Heart left ventricle (tissue), 16 donors: ENCODE results near the gene STYX. TPM values are rescaled to one million over a fixed set of nuclear protein-coding genes. Genes with fewer than 3 reads are reported as not detected.

ENCODE experiments used
- ATAC-seq, 4 donors: fragments of 200-7000 bp; cut with Tn5 transposase; one replicate each; pipeline ENCODE4 v1.9.1; 2020 to 2022; ENCODE audit warnings: moderate library complexity in 4 of 4, mild to moderate bottlenecking in 3 of 4, moderate number of reproducible peaks in 1 of 4
- DNase-seq, 5 donors: peaks; one replicate each; pipeline ENCODE4 v3.0.0-alpha.2; 2020
- H3K27ac ChIP-seq, 12 donors: fragments of 200-600 bp; sonication (generic) in 4 of 12; one replicate each; pipeline versions ENCODE4 v1.5.0 to v1.8.0; 2016 to 2022; ENCODE audit warnings: mild to moderate bottlenecking in 2 of 12
- H3K27me3 ChIP-seq, 9 donors: fragments of 200-600 bp; sonication (generic) in 2 of 9; one replicate each; pipeline versions ENCODE4 v1.5.1 to v1.8.0; 2016 to 2022; ENCODE audit warnings: mild to moderate bottlenecking in 3 of 9
- H3K36me3 ChIP-seq, 9 donors: fragments of 200-600 bp; sonication (generic) in 2 of 9; one replicate each; pipeline versions ENCODE4 v1.5.0 to v1.8.0; 2018 to 2022; ENCODE audit warnings: mild to moderate bottlenecking in 2 of 9
- H3K4me1 ChIP-seq, 12 donors: fragments of 200-600 bp; sonication (generic) in 4 of 12; one replicate each; pipeline versions ENCODE4 v1.5.0 to v1.8.0; 2016 to 2022; ENCODE audit warnings: mild to moderate bottlenecking in 3 of 12
- H3K4me3 ChIP-seq, 12 donors: fragments of 200-600 bp; sonication (generic) in 4 of 12; one replicate each; pipeline versions ENCODE4 v1.5.0 to v1.8.0; 2017 to 2022; ENCODE audit warnings: mild to moderate bottlenecking in 9 of 12, moderate library complexity in 4 of 12
- H3K9me3 ChIP-seq, 12 donors: fragments of 200-600 bp; sonication (generic) in 4 of 12; one replicate each; pipeline versions ENCODE4 v1.5.0 to v1.8.0; 2016 to 2022; ENCODE audit warnings: mild to moderate bottlenecking in 1 of 12
- POLR2A ChIP-seq, 2 donors: fragments of 450-650 bp; IDR thresholded peaks; one replicate each; pipeline ENCODE4 v1.6.1; 2017; ENCODE audit warnings: antibody characterized with exemption in 2 of 2, mild to moderate bottlenecking in 2 of 2, moderate library complexity in 2 of 2
- WGBS, 4 donors: extraction: QIAGEN DNeasy Blood & Tissue Kit in 2 of 4; methylation state at CpG; one replicate each; pipeline versions ENCODE4 v1.1.5 to v1.1.7; 2013 to 2018; 5-methylcytosine and 5-hydroxymethylcytosine counted together
- intact Hi-C, 10 donors: fragments of 100-400 bp; cut with DNase I; formaldehyde crosslinking; loops; one replicate each; pipeline versions ENCODE4 v1.11.1 to v1.14.2; 2022
- polyA plus RNA-seq, 2 donors: library from polyadenylated mRNA; stranded (reverse); fragments of 200-250 nt; gene quantifications; one replicate each; pipeline ENCODE4 v1.2.3, GENCODE V29; 2013
- total RNA-seq, 9 donors: library from RNA; depleted of rRNA in 2 of 9; stranded (reverse); fragments of >200 nt in 2 of 9; fragmentation: NEBNext Ultra II Directional in 3 of 9; extraction: Animal tissue kit (Norgen Biotek cat#: 25700) in 3 of 9; gene quantifications; one replicate each; pipeline versions ENCODE4 v1.1.0 to v1.2.4, GENCODE V29; 2016 to 2023
- TF ChIP-seq, protein P1 (sequence below), 12 donors: fragments of 200-600 bp; sonication (generic) in 4 of 12; IDR thresholded peaks; one replicate each; pipeline versions ENCODE4 v1.5.0 to v1.8.0; 2018 to 2022; ENCODE audit warnings: antibody characterized with exemption in 12 of 12, mild to moderate bottlenecking in 5 of 12
- donor health status: ischemic (EF 13 %, LVEDD 7.1; RV severe dilation, severe dysfunction).
- donor health status: healthy with polysubstance abuse.
- donor health status: DM: no; HTN: yes; CAD: no.
- donor health status: DM: no; HTN: no; CAD: no.
- donor health status: ischemic (EF 25% LVEDD 6.9; RV normal size, moderate dysfunction).
- donor health status: ischemic (EF 25% LVEDD 5.7; RV mildly dilated, moderate dysfunction).
- donor health status: healthy.
- donor health status: DM: yes; HTN: yes; CAD: no.
- donor health status: ischemic (EF 35%, LVEDD 5.7; RV mildly dilated, moderate dysfunction).
- donor health status: nonischemic (EF 11% LVEDD 7.7; RV severe dilation, severe dysfunction).
- donor health status: DM: yes; HTN: yes; CAD: no.
- donor health status: PGD.
- donor health status: ischemic (EF 29% LVEDD 5.4; RV normal size, mild dysfunction).
- donor health status: nonischemic (EF 23%, LVEDD 6.1; RV moderate dilation, normal function).

The STYX gene
- total and polyA plus RNA-seq, 11 donors, result 3.5 to 16.5 (median 12.7) TPM

DNA sequence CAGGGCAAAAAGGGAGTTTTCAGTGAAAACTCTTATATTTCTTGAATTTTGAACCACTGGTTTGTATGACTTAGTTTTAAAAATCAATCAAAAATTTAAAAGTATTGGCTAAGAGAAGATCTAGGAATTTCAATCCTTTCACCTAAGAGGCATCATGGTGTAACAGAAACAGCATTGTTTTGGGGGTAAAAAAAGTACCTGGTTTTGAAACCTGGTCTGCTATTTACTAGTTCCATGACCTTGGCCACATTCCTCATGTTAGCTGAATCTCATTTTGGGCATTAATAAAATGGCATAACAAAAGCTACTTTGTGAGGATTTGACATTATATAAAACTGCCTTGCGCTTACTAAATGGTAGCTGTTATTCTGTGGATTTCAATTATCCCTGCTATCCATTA is 78.1 kb downstream of the STYX start:
- ATAC-seq, result no peak
- intact Hi-C loops, result no loop called here

DNA sequence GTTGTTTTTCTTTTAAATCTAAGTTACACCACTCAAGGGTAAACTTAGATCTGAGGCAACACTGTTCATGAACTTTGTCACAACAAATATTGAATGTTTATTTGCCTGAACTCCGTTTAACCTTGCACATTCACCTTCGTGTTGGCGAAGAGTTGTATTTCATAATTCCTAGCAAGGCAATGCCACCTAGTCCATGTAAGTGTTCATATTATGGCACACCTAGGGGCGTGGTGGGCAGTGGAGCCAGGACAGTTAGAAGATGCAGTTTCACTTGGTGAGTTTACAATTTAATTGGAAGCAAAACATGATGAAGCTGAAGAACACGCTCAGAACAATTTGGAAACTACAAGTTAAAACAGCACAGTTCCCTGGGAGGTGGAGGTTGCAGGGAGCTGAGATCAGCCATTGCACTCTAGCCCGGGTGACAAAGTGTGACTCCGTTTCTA is 91.9 kb downstream of the STYX start:
- Histone ChIP-seq H3K27ac (no peak overlapping the region), H3K36me3 (no peaks in the 10 kb centered on the region), H3K9me3 (no peaks in the 10 kb centered on the region), H3K27me3 (no peaks in the 10 kb centered on the region), H3K4me3 (no peak overlapping the region), H3K4me1 (peaks cover 0 to 18% (median 0%) of the 10 kb centered on the region in 12 donors)
- WGBS, 4 donors, result 82 to 85% (median 83%) methylated on average over 7 of the region's 7 CpGs
- intact Hi-C loops, result loop anchor here (2.0 to 10.0 kb wide), 8 partner anchors 139 to 485 kb away; no protein-coding TSS in a partner anchor
- DNase-seq, result no peak
- ATAC-seq, result no peak
- TF ChIP-seq, protein P1, sequence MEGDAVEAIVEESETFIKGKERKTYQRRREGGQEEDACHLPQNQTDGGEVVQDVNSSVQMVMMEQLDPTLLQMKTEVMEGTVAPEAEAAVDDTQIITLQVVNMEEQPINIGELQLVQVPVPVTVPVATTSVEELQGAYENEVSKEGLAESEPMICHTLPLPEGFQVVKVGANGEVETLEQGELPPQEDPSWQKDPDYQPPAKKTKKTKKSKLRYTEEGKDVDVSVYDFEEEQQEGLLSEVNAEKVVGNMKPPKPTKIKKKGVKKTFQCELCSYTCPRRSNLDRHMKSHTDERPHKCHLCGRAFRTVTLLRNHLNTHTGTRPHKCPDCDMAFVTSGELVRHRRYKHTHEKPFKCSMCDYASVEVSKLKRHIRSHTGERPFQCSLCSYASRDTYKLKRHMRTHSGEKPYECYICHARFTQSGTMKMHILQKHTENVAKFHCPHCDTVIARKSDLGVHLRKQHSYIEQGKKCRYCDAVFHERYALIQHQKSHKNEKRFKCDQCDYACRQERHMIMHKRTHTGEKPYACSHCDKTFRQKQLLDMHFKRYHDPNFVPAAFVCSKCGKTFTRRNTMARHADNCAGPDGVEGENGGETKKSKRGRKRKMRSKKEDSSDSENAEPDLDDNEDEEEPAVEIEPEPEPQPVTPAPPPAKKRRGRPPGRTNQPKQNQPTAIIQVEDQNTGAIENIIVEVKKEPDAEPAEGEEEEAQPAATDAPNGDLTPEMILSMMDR (IDR thresholded peaks at IDR 0.05), result no peak
- TF ChIP-seq POLR2A (IDR thresholded peaks at IDR 0.05), result no peak

More for the DNA sequence above, 78.1 kb downstream of the STYX start:
- no peak for DNase-seq
- Histone ChIP-seq H3K4me3 (no peak overlapping the region), H3K27me3 (no peaks in the 10 kb centered on the region), H3K9me3 (no peaks in the 10 kb centered on the region), H3K4me1 (no peaks in the 10 kb centered on the region), H3K27ac (no peak overlapping the region), H3K36me3 (no peaks in the 10 kb centered on the region)
- WGBS, 4 donors, result 49 to 97% (median 95%) methylated on average over 1 of the region's 1 CpG
- TF ChIP-seq, protein P1 (IDR thresholded peaks at IDR 0.05), result no peak
- no peak for TF ChIP-seq POLR2A (IDR thresholded peaks at IDR 0.05)

DNA sequence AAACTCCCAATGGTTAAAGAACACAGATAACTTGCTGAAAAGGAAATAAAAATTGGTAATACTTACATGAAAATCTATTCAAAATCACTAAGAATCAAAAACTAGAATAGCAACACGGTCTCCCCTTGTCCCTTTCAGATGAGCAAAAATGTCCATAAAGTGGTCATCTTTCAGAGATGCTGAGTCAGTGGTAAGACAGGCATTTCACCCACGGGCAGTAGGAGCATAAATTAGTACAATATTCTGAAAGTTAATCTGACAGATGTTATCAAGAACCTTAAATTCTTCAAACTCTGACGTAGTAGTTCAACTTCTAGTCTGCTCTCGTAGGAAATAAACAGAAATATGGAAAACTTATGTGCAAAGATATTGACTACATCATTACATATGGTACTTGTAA is 94.5 kb downstream of the STYX start:
- Histone ChIP-seq H3K4me3 (no peak overlapping the region), H3K27ac (no peak overlapping the region), H3K36me3 (no peaks in the 10 kb centered on the region), H3K27me3 (no peaks in the 10 kb centered on the region), H3K4me1 (peaks cover 0 to 18% (median 0%) of the 10 kb centered on the region in 12 donors), H3K9me3 (no peaks in the 10 kb centered on the region)
- no peak for TF ChIP-seq POLR2A (IDR thresholded peaks at IDR 0.05)
- TF ChIP-seq, protein P1 (IDR thresholded peaks at IDR 0.05), result no peak
- WGBS, 4 donors, result 35 to 59% (median 44%) methylated on average over 4 of the region's 4 CpGs
- intact Hi-C loops, result loop anchor here (1.0 to 10.0 kb wide), 8 partner anchors 136 to 483 kb away; no protein-coding TSS in a partner anchor
- DNase-seq (no peak), ATAC-seq (no peak)

Other genes with a start within 250 kb of the STYX start
- gene TXNDC16, start 177.7 kb upstream of the STYX start, total RNA-seq, result 1 to 10 TPM; 3.4 to 7.1 (median 4.1) TPM
- gene TXNDC16, start 177.7 kb upstream of the STYX start, polyA plus RNA-seq, result 1 to 10 TPM in 1 of 2 donors, under 1 TPM in 1; 0.72 to 2.3 TPM
- gene GPR137C, start 177.3 kb upstream of the STYX start, total RNA-seq, result 1 to 10 TPM in 5 of 9 donors, under 1 TPM in 4; 0.67 to 1.9 (median 1.1) TPM
- 1 to 10 TPM in 1 of 2 donors, under 1 TPM in 1; 0.61 to 1.4 TPM for gene GPR137C, start 177.3 kb upstream of the STYX start, polyA plus RNA-seq
- gene ERO1A, start 34.6 kb upstream of the STYX start, total RNA-seq, result 10 to 100 TPM; 13.9 to 36.7 (median 16.3) TPM
- gene ERO1A, start 34.6 kb upstream of the STYX start, polyA plus RNA-seq, result 10 to 100 TPM in 1 of 2 donors, 1 to 10 TPM in 1; 6.4 to 17.9 TPM
- 10 to 100 TPM; 74.3 to 90.7 (median 81.4) TPM for gene PSMC6, start 23.0 kb upstream of the STYX start, total RNA-seq
- gene PSMC6, start 23.0 kb upstream of the STYX start, polyA plus RNA-seq, result 100 to 1,000 TPM in 1 of 2 donors, 10 to 100 TPM in 1; 84.4 to 141 TPM
- gene GNPNAT1, start 61.4 kb downstream of the STYX start, total RNA-seq, result 10 to 100 TPM in 4 of 9 donors, 1 to 10 TPM in 5; 5.3 to 12.8 (median 8.0) TPM
- gene GNPNAT1, start 61.4 kb downstream of the STYX start, polyA plus RNA-seq, result 10 to 100 TPM in 1 of 2 donors, 1 to 10 TPM in 1; 2.7 to 19.9 TPM
- gene FERMT2, start 220.9 kb downstream of the STYX start, total RNA-seq, result 100 to 1,000 TPM in 6 of 9 donors, 10 to 100 TPM in 3; 87.4 to 158 (median 104) TPM
- 100 to 1,000 TPM in 1 of 2 donors, 10 to 100 TPM in 1; 31.2 to 104 TPM for gene FERMT2, start 220.9 kb downstream of the STYX start, polyA plus RNA-seq